Measurements from ENCODE around the gene RBP3.
"Not testable (repeated sequence)": the region's sequence is repeated elsewhere in the genome, so short reads cannot be mapped to it uniquely, and the experiment has no call there.

The RBP3 gene

GRCh38 chr10:47376522-47377220 is 28.5 kb downstream of the RBP3 start:
- DNase-seq: no peak

GRCh38 chr10:47378183-47378510 is 30.0 kb downstream of the RBP3 start:
- no peak for DNase-seq

- no peak for DNase-seq
Measured at GRCh38 chr10:47378606-47379444, 30.7 kb downstream of the RBP3 start.

- no peak for DNase-seq
Measured at GRCh38 chr10:47379445-47379785, 31.3 kb downstream of the RBP3 start.

GRCh38 chr10:47379901-47380300 is 31.7 kb downstream of the RBP3 start:
- DNase-seq: no peak

- no peak for DNase-seq
Measured at GRCh38 chr10:47380341-47381102, 32.4 kb downstream of the RBP3 start.

- DNase-seq: no peak
Measured at GRCh38 chr10:47381103-47381395, 32.9 kb downstream of the RBP3 start.

- DNase-seq: no peak
Measured at GRCh38 chr10:47381427-47382379, 33.5 kb downstream of the RBP3 start.

- DNase-seq: peak; percentile 69 to 87
Measured at GRCh38 chr10:47383261-47384147, 35.3 kb downstream of the RBP3 start.

- DNase-seq: peak; percentile 64 to 78
Measured at GRCh38 chr10:47384148-47384921, 36.2 kb downstream of the RBP3 start, which contains the start of gene ZNF488. TSS of gene ZNF488 (minus strand) at chr10:47384293. CDS start at chr10:47368829, 15,464 bp downstream.

GRCh38 chr10:47386104-47386503 is 37.9 kb downstream of the RBP3 start:
- DNase-seq: not testable (repeated sequence)

- no peak for DNase-seq
Measured at GRCh38 chr10:47388879-47389278, 40.7 kb downstream of the RBP3 start.

- DNase-seq: no peak
Measured at GRCh38 chr10:47389619-47390018, 41.5 kb downstream of the RBP3 start.

- DNase-seq: no peak
Measured at GRCh38 chr10:47396311-47396717, 48.2 kb downstream of the RBP3 start.

- no peak for DNase-seq
Measured at GRCh38 chr10:47397256-47397655, 49.1 kb downstream of the RBP3 start.

- no peak for DNase-seq
Measured at GRCh38 chr10:47400251-47400650, 52.1 kb downstream of the RBP3 start.

- DNase-seq: no peak
Measured at GRCh38 chr10:47400786-47401185, 52.6 kb downstream of the RBP3 start.

GRCh38 chr10:47401210-47401609 is 53.0 kb downstream of the RBP3 start:
- DNase-seq: no peak

- no peak for DNase-seq
Measured at GRCh38 chr10:47401874-47402640, 53.9 kb downstream of the RBP3 start.
